ENCODE results near the gene GPR108. TPM values are rescaled to one million over a fixed set of nuclear protein-coding genes. Genes with fewer than 3 reads are reported as not detected.

The GPR108 gene
- total and polyA plus RNA-seq, 2 experiments from 2014 or later: 66.6 to 120 TPM

DNA sequence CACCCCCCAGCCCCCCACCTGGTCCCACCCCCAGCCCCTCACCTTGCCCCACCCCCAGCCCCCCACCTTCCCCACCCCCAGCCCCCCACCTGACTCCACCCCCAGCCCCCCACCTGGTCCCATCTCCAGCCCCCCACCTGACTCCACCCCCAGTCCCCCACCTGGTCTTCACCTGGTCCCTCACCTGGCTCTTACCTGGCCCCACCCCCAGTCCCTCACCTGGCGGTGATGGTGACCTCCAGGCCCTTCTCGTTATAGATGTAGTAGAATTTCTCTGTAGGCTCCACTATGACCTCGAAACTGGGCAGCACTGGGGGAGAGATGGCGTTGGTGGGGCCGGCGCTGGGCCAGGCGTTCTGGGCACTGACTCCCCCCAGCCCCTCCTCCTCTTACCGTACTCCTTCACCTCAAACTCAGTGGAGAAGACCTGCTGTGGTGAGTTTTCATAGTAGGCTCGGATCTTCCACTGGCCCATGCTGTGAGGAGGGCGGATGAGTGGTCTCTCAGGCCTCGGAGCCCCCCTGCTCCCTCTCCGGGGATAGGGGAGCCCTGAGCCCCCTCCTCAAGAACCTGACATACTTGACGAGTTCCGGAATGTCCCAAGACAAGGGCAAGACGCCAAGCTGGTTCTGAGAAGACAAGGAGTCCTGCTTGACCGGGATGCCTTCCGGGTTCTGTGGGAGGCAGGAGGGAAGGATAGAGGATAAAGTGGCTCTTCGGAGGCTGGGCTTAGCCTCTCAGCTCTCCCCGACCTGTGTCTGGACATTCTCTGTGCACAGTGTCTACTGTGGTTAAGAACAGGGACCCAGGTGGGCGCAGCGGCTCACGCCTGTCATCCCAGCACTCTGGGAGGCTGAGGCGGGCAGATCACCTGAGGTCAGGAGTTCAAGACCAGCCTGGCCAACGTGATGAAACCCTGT lies 23.3 kb downstream of the GPR108 start:
- no peaks in the 10 kb centered on the region for H3K9me3 ChIP-seq (ENCODE audit: low read depth)
- no peak for DNase-seq (ENCODE audit: low spot score)
- no peak for TF ChIP-seq EZH2phosphoT487 (IDR thresholded peaks at IDR 0.05; ENCODE audit: low read depth, severe bottlenecking, unreplicated experiment)
- no peak for TF ChIP-seq EZH2 (IDR thresholded peaks at IDR 0.05; ENCODE audit: borderline replicate concordance)
- TF ChIP-seq CTCF (IDR thresholded peaks at IDR 0.05; ENCODE audit: poor library complexity): no peak
- no peaks in the 10 kb centered on the region for H3K36me3 ChIP-seq (replicated peaks; ENCODE audit: insufficient read depth, low read depth)
- no peak overlapping the region for H3K27ac ChIP-seq
- WGBS (ENCODE audit: low lambda C conversion rate, missing lambda C conversion rate): 83% methylated on average over 24 of the region's 24 CpGs
- no peak overlapping the region for H3K4me2 ChIP-seq
- H3K4me1 ChIP-seq (ENCODE audit: insufficient read depth): no peaks in the 10 kb centered on the region
- H3K9me2 ChIP-seq (replicated peaks; ENCODE audit: insufficient read depth): no peaks in the 10 kb centered on the region
- no peaks in the 10 kb centered on the region for H4K20me1 ChIP-seq (ENCODE audit: insufficient read depth, poor library complexity, severe bottlenecking)
- no peak overlapping the region for H3K4me3 ChIP-seq
- H2AFZ ChIP-seq: no peak overlapping the region
- H3K27me3 ChIP-seq: peaks cover 23% of the 10 kb centered on the region
- no peaks in the 10 kb centered on the region for H3K79me2 ChIP-seq

DNA sequence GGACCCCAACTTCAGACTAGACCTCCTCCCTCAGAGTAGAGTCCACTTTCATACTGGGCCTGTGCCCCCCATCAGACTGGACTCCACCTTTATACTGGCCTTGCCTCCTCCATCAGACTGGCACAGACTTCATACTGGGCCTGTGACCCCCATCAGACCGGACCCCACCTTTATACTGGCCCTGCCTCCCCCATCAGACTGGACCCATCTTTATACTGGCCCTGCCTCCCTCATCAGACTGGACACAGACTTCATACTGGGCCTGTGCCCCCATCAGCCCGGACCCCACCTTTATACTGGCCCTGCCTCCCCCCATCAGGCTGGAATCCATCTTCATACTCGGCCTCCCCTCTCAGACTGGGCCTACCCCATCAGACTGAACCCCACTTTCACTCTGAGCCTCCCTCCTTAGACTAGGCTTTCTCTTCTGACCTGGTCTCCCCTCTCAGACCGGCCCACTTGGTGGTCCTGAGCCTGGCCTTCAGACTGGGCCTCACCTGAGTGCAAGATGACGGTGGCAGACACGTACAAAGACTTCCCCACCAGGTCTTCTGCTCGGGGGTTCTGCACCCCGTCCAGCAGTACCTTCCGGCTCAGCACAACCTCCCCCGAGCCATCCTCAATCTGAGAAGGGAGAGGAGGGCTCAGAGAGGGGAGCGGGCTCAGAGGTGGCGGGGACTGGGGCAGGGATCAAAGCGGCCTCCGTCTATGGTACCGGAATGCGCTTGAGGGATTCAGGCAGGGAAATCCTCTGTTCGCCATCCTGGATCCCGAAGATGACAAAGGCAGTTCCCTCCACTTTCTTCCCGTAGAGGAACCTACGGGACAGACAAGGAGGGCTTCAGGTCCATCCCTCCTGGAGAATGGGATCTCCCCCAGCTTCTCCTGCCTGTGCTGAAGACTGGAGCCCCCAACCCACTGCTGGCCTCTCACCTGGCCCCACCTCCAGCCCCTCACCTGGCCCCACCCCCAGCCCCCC lies 24.4 kb downstream of the GPR108 start:
- no peak overlapping the region for H3K4me3 ChIP-seq
- H3K27me3 ChIP-seq: peaks cover 30% of the 10 kb centered on the region
- TF ChIP-seq EZH2 (IDR thresholded peaks at IDR 0.05; ENCODE audit: borderline replicate concordance): no peak
- TF ChIP-seq EZH2phosphoT487 (IDR thresholded peaks at IDR 0.05; ENCODE audit: low read depth, severe bottlenecking, unreplicated experiment): no peak
- TF ChIP-seq CTCF (IDR thresholded peaks at IDR 0.05; ENCODE audit: poor library complexity): no peak
- H3K27ac ChIP-seq: no peak overlapping the region
- H3K9me2 ChIP-seq (replicated peaks; ENCODE audit: insufficient read depth): no peaks in the 10 kb centered on the region
- WGBS (ENCODE audit: low lambda C conversion rate, missing lambda C conversion rate): 93% methylated on average over 16 of the region's 20 CpGs
- no peaks in the 10 kb centered on the region for H3K9me3 ChIP-seq (ENCODE audit: low read depth)
- H4K20me1 ChIP-seq (ENCODE audit: insufficient read depth, poor library complexity, severe bottlenecking): no peaks in the 10 kb centered on the region
- H3K4me1 ChIP-seq (ENCODE audit: insufficient read depth): no peaks in the 10 kb centered on the region
- DNase-seq (ENCODE audit: low spot score): no peak
- H3K36me3 ChIP-seq (replicated peaks; ENCODE audit: insufficient read depth, low read depth): no peaks in the 10 kb centered on the region
- H2AFZ ChIP-seq: no peak overlapping the region
- H3K79me2 ChIP-seq: no peaks in the 10 kb centered on the region
- H3K4me2 ChIP-seq: no peak overlapping the region

DNA sequence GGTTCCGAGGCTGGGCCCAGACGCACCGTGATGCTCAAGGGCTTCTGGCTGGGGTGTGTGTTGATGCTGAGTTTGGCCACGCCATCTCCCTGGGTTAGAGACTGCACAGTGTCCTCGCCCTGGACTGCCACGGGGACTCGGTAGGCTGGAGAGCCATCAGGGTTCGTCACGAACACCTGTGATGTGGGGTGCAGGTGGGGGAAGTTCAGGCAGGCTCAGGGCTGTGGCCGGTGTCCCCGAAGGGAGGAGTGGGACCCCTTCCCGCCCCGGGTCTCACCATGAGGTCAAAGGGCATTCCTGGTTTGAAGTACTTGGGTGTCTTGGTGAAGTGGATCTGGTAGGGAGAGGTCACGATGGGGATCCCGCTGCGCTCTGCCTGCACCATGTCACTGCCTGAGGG lies 25.1 kb downstream of the GPR108 start:
- TF ChIP-seq EZH2 (IDR thresholded peaks at IDR 0.05; ENCODE audit: borderline replicate concordance): no peak
- no peak for TF ChIP-seq CTCF (IDR thresholded peaks at IDR 0.05; ENCODE audit: poor library complexity)
- TF ChIP-seq EZH2phosphoT487 (IDR thresholded peaks at IDR 0.05; ENCODE audit: low read depth, severe bottlenecking, unreplicated experiment): no peak
- no peak overlapping the region for H3K27ac ChIP-seq
- H3K9me2 ChIP-seq (replicated peaks; ENCODE audit: insufficient read depth): no peaks in the 10 kb centered on the region
- H3K27me3 ChIP-seq: peaks cover 30% of the 10 kb centered on the region
- H3K4me3 ChIP-seq: no peak overlapping the region
- H3K4me2 ChIP-seq: no peak overlapping the region
- no peak for DNase-seq (ENCODE audit: low spot score)
- H3K36me3 ChIP-seq (replicated peaks; ENCODE audit: insufficient read depth, low read depth): no peaks in the 10 kb centered on the region
- no peak overlapping the region for H2AFZ ChIP-seq
- 96% methylated on average over 12 of the region's 16 CpGs for WGBS (ENCODE audit: low lambda C conversion rate, missing lambda C conversion rate)
- no peaks in the 10 kb centered on the region for H3K9me3 ChIP-seq (ENCODE audit: low read depth)
- H3K79me2 ChIP-seq: no peaks in the 10 kb centered on the region
- H3K4me1 ChIP-seq (ENCODE audit: insufficient read depth): no peaks in the 10 kb centered on the region
- H4K20me1 ChIP-seq (ENCODE audit: insufficient read depth, poor library complexity, severe bottlenecking): no peaks in the 10 kb centered on the region

Data from hepatocyte (in vitro differentiated cells).